ENCODE measurements around the gene E2F1. TPM values are rescaled to one million over a fixed set of nuclear protein-coding genes. Genes with fewer than 3 reads are reported as not detected.

The E2F1 gene
- total and polyA plus RNA-seq, 4 donors: 4.2 to 10.9 (median 8.5) TPM

DNA sequence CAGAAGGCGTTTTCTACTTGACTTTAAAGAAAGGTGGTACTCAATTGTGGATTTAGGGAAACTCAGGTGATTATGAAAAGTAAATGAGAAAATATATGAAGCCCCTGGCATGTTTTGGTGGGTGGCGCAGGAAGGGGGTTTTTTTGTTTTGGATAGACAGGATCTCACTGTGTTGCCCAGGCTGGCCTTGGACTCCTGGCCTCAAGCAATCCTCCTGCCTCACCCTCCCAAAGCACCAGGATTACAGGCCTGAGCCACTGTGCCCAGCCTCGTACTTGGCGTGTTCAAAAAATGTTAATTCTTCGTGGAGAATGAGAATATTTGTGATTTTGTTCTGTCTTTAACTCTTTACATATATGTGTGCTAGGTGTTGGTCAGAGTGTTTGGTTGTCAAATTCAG is 56.2 kb downstream of the E2F1 start:
- DNase-seq: no peak
- 96 to 97% methylated on average over 5 of the region's 5 CpGs for WGBS, 2 donors
- no peak overlapping the region for H3K9ac ChIP-seq (ENCODE audit: insufficient read depth in 1 of 2, low read length in 2 of 2)

DNA sequence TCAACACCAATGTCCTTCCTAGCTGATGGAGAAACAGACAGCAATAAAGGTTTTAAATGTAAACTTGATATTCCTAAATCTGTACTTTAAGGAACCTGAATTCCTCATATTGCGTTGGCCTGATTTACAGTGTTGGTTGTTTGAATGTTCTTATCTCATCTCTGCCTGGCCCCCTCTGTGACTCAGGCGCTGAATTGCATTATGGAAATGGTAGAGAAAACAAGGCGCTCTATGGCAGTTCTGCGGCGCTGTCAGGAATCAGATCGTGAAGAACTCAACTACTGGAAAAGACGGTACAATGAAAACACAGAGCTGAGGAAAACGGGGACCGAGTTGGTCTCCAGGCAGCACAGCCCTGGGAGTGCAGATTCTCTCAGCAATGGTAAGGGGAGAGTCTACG is 56.7 kb downstream of the E2F1 start:
- TF ChIP-seq, protein P1, sequence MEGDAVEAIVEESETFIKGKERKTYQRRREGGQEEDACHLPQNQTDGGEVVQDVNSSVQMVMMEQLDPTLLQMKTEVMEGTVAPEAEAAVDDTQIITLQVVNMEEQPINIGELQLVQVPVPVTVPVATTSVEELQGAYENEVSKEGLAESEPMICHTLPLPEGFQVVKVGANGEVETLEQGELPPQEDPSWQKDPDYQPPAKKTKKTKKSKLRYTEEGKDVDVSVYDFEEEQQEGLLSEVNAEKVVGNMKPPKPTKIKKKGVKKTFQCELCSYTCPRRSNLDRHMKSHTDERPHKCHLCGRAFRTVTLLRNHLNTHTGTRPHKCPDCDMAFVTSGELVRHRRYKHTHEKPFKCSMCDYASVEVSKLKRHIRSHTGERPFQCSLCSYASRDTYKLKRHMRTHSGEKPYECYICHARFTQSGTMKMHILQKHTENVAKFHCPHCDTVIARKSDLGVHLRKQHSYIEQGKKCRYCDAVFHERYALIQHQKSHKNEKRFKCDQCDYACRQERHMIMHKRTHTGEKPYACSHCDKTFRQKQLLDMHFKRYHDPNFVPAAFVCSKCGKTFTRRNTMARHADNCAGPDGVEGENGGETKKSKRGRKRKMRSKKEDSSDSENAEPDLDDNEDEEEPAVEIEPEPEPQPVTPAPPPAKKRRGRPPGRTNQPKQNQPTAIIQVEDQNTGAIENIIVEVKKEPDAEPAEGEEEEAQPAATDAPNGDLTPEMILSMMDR (IDR thresholded peaks at IDR 0.05; ENCODE audit: control extremely low read depth, extremely low read depth): no peak
- Histone ChIP-seq H3K27ac (ENCODE audit: low read depth in 1 of 2, low read length in 1 of 2) (no peak overlapping the region), H3K27me3 (ENCODE audit: control insufficient read depth in 3 of 3, insufficient read depth in 3 of 3, low read length in 2 of 3) (no peaks in the 10 kb centered on the region), H3K9me3 (ENCODE audit: control insufficient read depth in 4 of 4, insufficient read depth in 3 of 4, low read length in 3 of 4) (no peaks in the 10 kb centered on the region), H3K4me3 (no peak overlapping the region), H3K9ac (ENCODE audit: insufficient read depth in 1 of 2, low read length in 2 of 2) (no peak overlapping the region), H3K4me1 (ENCODE audit: control insufficient read depth in 5 of 5, insufficient read depth in 5 of 5, low read length in 5 of 5) (no peaks in the 10 kb centered on the region), H3K36me3 (ENCODE audit: control insufficient read depth in 4 of 4, insufficient read depth in 4 of 4, low read length in 4 of 4) (peaks cover 20 to 65% (median 37%) of the 10 kb centered on the region in 4 donors)
- no peak for ATAC-seq (ENCODE audit: insufficient read depth, low FRiP score)
- DNase-seq: no peak
- 96 to 97% methylated on average over 10 of the region's 10 CpGs for WGBS, 2 donors

More for the DNA sequence above, 56.2 kb downstream of the E2F1 start:
- Histone ChIP-seq H3K27me3 (ENCODE audit: control insufficient read depth in 3 of 3, insufficient read depth in 3 of 3, low read length in 2 of 3) (no peaks in the 10 kb centered on the region), H3K4me3 (no peak overlapping the region), H3K27ac (ENCODE audit: low read depth in 1 of 2, low read length in 1 of 2) (no peak overlapping the region), H3K4me1 (ENCODE audit: control insufficient read depth in 5 of 5, insufficient read depth in 5 of 5, low read length in 5 of 5) (no peaks in the 10 kb centered on the region), H3K36me3 (ENCODE audit: control insufficient read depth in 4 of 4, insufficient read depth in 4 of 4, low read length in 4 of 4) (peaks cover 20 to 60% (median 35%) of the 10 kb centered on the region in 4 donors), H3K9me3 (ENCODE audit: control insufficient read depth in 4 of 4, insufficient read depth in 3 of 4, low read length in 3 of 4) (no peaks in the 10 kb centered on the region)
- ATAC-seq (ENCODE audit: insufficient read depth, low FRiP score): no peak
- TF ChIP-seq, protein P1 (IDR thresholded peaks at IDR 0.05; ENCODE audit: control extremely low read depth, extremely low read depth): no peak

- H3K9ac ChIP-seq (ENCODE audit: insufficient read depth in 1 of 2, low read length in 2 of 2): no peak overlapping the region
- no peaks in the 10 kb centered on the region for H3K27me3 ChIP-seq (ENCODE audit: control insufficient read depth in 3 of 3, insufficient read depth in 3 of 3, low read length in 2 of 3)
- no peaks in the 10 kb centered on the region for H3K9me3 ChIP-seq (ENCODE audit: control insufficient read depth in 4 of 4, insufficient read depth in 3 of 4, low read length in 3 of 4)
- ATAC-seq (ENCODE audit: insufficient read depth, low FRiP score) (no peak), DNase-seq (no peak)
- TF ChIP-seq, protein P1 (IDR thresholded peaks at IDR 0.05; ENCODE audit: control extremely low read depth, extremely low read depth): no peak
- no peaks in the 10 kb centered on the region for H3K4me1 ChIP-seq (ENCODE audit: control insufficient read depth in 5 of 5, insufficient read depth in 5 of 5, low read length in 5 of 5)
- no peak overlapping the region for H3K27ac ChIP-seq (ENCODE audit: low read depth in 1 of 2, low read length in 1 of 2)
- H3K36me3 ChIP-seq (ENCODE audit: control insufficient read depth in 4 of 4, insufficient read depth in 4 of 4, low read length in 4 of 4): peaks cover 28 to 69% (median 43%) of the 10 kb centered on the region in 4 donors
- 97 to 98% methylated on average over 4 of the region's 4 CpGs for WGBS, 2 donors
- no peak overlapping the region for H3K4me3 ChIP-seq
Measured at GRCh38 chr20:33627577-33628216, 58.5 kb downstream of the E2F1 start.

- no peak for DNase-seq
- Histone ChIP-seq H3K36me3 (ENCODE audit: control insufficient read depth in 4 of 4, insufficient read depth in 4 of 4, low read length in 4 of 4) (peaks cover 28 to 66% (median 40%) of the 10 kb centered on the region in 4 donors), H3K27ac (ENCODE audit: low read depth in 1 of 2, low read length in 1 of 2) (no peak overlapping the region), H3K9me3 (ENCODE audit: control insufficient read depth in 4 of 4, insufficient read depth in 3 of 4, low read length in 3 of 4) (no peaks in the 10 kb centered on the region), H3K4me1 (ENCODE audit: control insufficient read depth in 5 of 5, insufficient read depth in 5 of 5, low read length in 5 of 5) (no peaks in the 10 kb centered on the region), H3K4me3 (no peak overlapping the region), H3K9ac (ENCODE audit: insufficient read depth in 1 of 2, low read length in 2 of 2) (no peak overlapping the region), H3K27me3 (ENCODE audit: control insufficient read depth in 3 of 3, insufficient read depth in 3 of 3, low read length in 2 of 3) (no peaks in the 10 kb centered on the region)
- TF ChIP-seq, protein P1 (IDR thresholded peaks at IDR 0.05; ENCODE audit: control extremely low read depth, extremely low read depth): no peak
- no peak for ATAC-seq (ENCODE audit: insufficient read depth, low FRiP score)
- 96% methylated on average over 4 of the region's 4 CpGs for WGBS, 2 donors
Measured at GRCh38 chr20:33626190-33626589, 60.0 kb downstream of the E2F1 start.

All from lung (tissue), 12 donors.